ENCODE measurements around the gene BARX2.

Gene BARX2

GRCh38 chr11:129455756-129456655, 80.4 kb downstream of the BARX2 start:
- no peak overlapping the region for H3K4me3 ChIP-seq (ENCODE audit: low read depth, low read length)
- ChIA-PET CTCF (interaction anchor here (0.6 kb wide), 1 partner anchor 496 kb away, joined by 3 read pairs; no protein-coding TSS in a partner anchor), POLR2A (no interaction called here)
- H3K27ac ChIP-seq (ENCODE audit: extremely low read depth, low read depth, low read length), result no peak overlapping the region
- H3K4me1 ChIP-seq (ENCODE audit: control insufficient read depth, insufficient read depth, low read length), result peaks cover 13% of the 10 kb centered on the region
- H3K9me3 ChIP-seq (ENCODE audit: control insufficient read depth, insufficient read depth, low read depth, low read length), result no peaks in the 10 kb centered on the region
- no peaks in the 10 kb centered on the region for H3K36me3 ChIP-seq (ENCODE audit: control insufficient read depth in 2 of 2, insufficient read depth in 1 of 2, low read length in 2 of 2)
- TF ChIP-seq ZNF416 (tag by site-specific recombination; IDR thresholded peaks at IDR 0.05) (no peak), ZIC2 (tag by site-specific recombination; IDR thresholded peaks at IDR 0.05) (peak; percentile 62), ZNF26 (tag by site-specific recombination; IDR thresholded peaks at IDR 0.05) (no peak)

GRCh38 chr11:129457321-129457720, 81.7 kb downstream of the BARX2 start:
- ChIA-PET CTCF (interaction anchor here (0.5 to 0.6 kb wide), 2 partner anchors 17 to 221 kb away, joined by 3 read pairs; no protein-coding TSS in a partner anchor), POLR2A (interaction anchor here (0.6 kb wide), 1 partner anchor 29 kb away, joined by 3 read pairs; no protein-coding TSS in a partner anchor)
- no peaks in the 10 kb centered on the region for H3K9me3 ChIP-seq (ENCODE audit: control insufficient read depth, insufficient read depth, low read depth, low read length)
- no peak overlapping the region for H3K27ac ChIP-seq (ENCODE audit: extremely low read depth, low read depth, low read length)
- H3K4me3 ChIP-seq (ENCODE audit: low read depth, low read length), result no peak overlapping the region
- TF ChIP-seq ZFP41 (tag by site-specific recombination; IDR thresholded peaks at IDR 0.05; ENCODE audit: borderline replicate concordance) (no peak), PRDM6 (tag by site-specific recombination; IDR thresholded peaks at IDR 0.05) (peak; percentile 64)
- H3K36me3 ChIP-seq (ENCODE audit: control insufficient read depth in 2 of 2, insufficient read depth in 1 of 2, low read length in 2 of 2), result no peaks in the 10 kb centered on the region
- H3K4me1 ChIP-seq (ENCODE audit: control insufficient read depth, insufficient read depth, low read length), result peaks cover 13% of the 10 kb centered on the region

GRCh38 chr11:129458278-129458677, 82.6 kb downstream of the BARX2 start:
- Histone ChIP-seq H3K9me3 (ENCODE audit: control insufficient read depth, insufficient read depth, low read depth, low read length) (no peaks in the 10 kb centered on the region), H3K4me1 (ENCODE audit: control insufficient read depth, insufficient read depth, low read length) (peaks cover 13% of the 10 kb centered on the region), H3K36me3 (ENCODE audit: control insufficient read depth in 2 of 2, insufficient read depth in 1 of 2, low read length in 2 of 2) (no peaks in the 10 kb centered on the region), H3K27ac (ENCODE audit: extremely low read depth, low read depth, low read length) (peak overlapping the region; percentile 50), H3K4me3 (ENCODE audit: low read depth, low read length) (no peak overlapping the region)
- no peak for TF ChIP-seq MYNN (tag by site-specific recombination; IDR thresholded peaks at IDR 0.05; ENCODE audit: borderline replicate concordance)
- TF ChIP-seq ZBTB17 (tag by site-specific recombination; IDR thresholded peaks at IDR 0.05), result no peak
- TF ChIP-seq ZNF155 (tag by site-specific recombination; IDR thresholded peaks at IDR 0.05), result no peak
- no peak for TF ChIP-seq ZBTB1 (tag by site-specific recombination; IDR thresholded peaks at IDR 0.05)
- TF ChIP-seq ZXDB (tag by site-specific recombination; IDR thresholded peaks at IDR 0.05), result no peak
- no peak for TF ChIP-seq ZNF426 (tag by site-specific recombination; IDR thresholded peaks at IDR 0.05)
- no peak for TF ChIP-seq ZNF324 (tag by site-specific recombination; IDR thresholded peaks at IDR 0.05)
- TF ChIP-seq ZNF610 (tag by site-specific recombination; IDR thresholded peaks at IDR 0.05; ENCODE audit: borderline replicate concordance), result no peak
- no peak for TF ChIP-seq ZNF211 (tag by site-specific recombination; IDR thresholded peaks at IDR 0.05; ENCODE audit: low read depth)
- no peak for TF ChIP-seq ZBTB6 (tag by site-specific recombination; IDR thresholded peaks at IDR 0.05)
- no peak for TF ChIP-seq TRIM28 (IDR thresholded peaks at IDR 0.05; ENCODE audit: borderline replicate concordance, low read length)
- TF ChIP-seq ZNF114 (tag by site-specific recombination; IDR thresholded peaks at IDR 0.05), result no peak
- TF ChIP-seq ZNF223 (tag by site-specific recombination; IDR thresholded peaks at IDR 0.05), result no peak
- no peak for TF ChIP-seq ZNF175 (tag by site-specific recombination; IDR thresholded peaks at IDR 0.05)
- no peak for TF ChIP-seq SCRT1 (tag by site-specific recombination; IDR thresholded peaks at IDR 0.05; ENCODE audit: borderline replicate concordance)
- ChIA-PET CTCF (interaction anchor here (0.7 kb wide), 1 partner anchor 123 kb away, joined by 3 read pairs; no protein-coding TSS in a partner anchor), POLR2A (no interaction called here)

All from HEK293 (cell line).